Testis (tissue), 2 donors: ENCODE data around the gene DCHS2.

Experiments
- CTCF ChIP-seq, 3 experiments: fragments of 450-650 bp in 2 of 3; fragments of 200-600 bp in 1 of 3; sonication (generic) in 1 of 3; IDR thresholded peaks; one replicate each; pipeline ENCODE4 v1.5.1; 2016 to 2019; ENCODE audit warnings: antibody characterized with exemption in 3 of 3, mild to moderate bottlenecking in 2 of 3, moderate library complexity in 1 of 3
- POLR2A ChIP-seq: fragments of 450-650 bp; IDR thresholded peaks from one replicate; pipeline ENCODE4 v1.6.1; 2017; ENCODE audit warnings: antibody characterized with exemption, mild to moderate bottlenecking, moderate library complexity

- TF ChIP-seq POLR2A: no peak
- no peak for TF ChIP-seq CTCF (IDR thresholded peaks at IDR 0.05)
These were observed 64.5 kb downstream of the DCHS2 start for GRCh38 chr4:154427149-154427548.
